HG02571 (cell line): ENCODE measurements around the gene WASF1.

ENCODE experiments used
- ATAC-seq: cut with Tn5 transposase; IDR thresholded peaks from one replicate; pipeline ENCODE4 v1.9.1; 2021; ENCODE audit warnings: mild to moderate bottlenecking, moderate library complexity; ENCODE audit not compliant: unreplicated experiment

The WASF1 gene

GRCh38 chr6:110179406-110180227 is at the start of gene WASF1:
Gene WASF1, minus strand, starts transcription at chr6:110179670. Its CDS starts 52,069 bp downstream, at chr6:110127601.
- ATAC-seq, result peak; percentile 90

- no peak for ATAC-seq
Observed at GRCh38 chr6:110226261-110226660, 46.8 kb upstream of the WASF1 start.

DNA sequence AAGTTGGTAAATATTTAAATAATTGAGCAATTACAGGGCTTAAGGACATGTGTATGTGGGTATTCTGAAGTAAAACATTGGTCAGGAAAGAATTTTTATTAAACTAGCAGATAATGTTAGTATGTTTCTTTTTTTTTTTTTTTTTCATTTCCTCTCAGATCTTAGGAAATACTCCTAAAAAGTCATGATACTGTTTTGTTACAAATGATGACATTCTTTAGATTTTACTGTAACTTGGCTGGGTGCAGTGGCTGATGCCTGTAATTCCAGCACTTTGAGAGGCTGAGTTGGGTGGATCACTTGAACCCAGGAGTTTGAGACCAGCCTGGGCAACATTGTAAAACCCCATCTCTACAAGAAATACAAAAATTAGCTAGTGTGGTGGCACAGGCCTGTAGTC is 42.3 kb upstream of the WASF1 start:
- ATAC-seq, result no peak

DNA sequence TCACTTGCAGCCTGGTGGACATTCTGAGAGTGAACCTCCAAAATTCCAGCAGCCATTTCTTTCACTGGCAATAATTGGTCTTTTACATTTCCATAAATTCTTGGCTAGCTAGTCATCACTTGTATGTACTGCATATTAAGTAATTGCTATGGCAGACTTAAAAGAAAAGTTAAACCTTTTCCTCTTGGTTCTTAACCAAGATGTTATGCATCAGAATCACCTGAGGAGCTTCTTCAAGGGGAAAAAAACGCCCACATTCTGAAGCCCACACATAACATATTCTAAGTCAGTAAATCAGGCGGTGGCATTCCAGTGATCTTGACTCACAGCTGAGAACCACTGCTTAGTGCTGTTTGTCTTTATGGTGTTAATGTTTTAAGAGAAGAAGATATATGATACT is 37.8 kb upstream of the WASF1 start:
- ATAC-seq, result no peak

DNA sequence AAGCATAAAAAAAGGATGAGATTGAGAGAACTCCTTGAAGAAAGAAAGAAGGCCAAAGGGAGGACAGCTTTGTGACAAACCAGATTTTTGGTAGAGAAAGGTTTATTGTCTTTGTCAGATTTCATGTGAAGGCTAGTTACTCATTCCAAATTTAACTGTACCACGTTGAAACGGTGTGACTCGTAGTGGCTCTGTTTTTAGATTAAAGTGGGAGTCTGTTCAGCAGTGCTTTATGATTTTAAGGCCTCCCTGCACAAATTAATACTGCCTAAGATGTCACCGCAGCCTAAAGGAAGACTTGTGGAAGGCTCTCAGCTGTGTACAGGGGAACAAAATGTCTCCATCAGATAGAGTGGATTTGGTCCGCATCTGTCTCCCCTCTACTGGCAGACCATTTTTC is 36.7 kb upstream of the WASF1 start:
- ATAC-seq, result no peak

DNA sequence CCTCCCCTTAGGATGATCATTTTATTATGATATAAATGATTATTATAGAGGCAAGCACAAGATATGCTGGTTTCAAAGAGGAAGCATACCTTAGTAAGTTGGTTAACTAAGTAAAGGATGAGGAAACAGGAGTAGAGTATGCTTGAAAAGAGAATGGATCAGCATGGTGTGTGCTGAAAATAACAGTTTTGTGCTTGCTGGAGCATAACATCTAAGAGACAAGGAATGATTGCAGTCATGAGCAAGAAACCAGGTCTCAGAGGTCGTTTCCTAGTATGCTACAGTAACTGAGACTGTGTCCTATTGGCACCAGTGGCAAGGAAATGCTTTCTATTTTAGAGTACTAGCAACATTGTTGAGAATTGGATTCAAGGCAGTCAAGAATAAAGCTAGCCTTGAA is 34.9 kb upstream of the WASF1 start:
- no peak for ATAC-seq

DNA sequence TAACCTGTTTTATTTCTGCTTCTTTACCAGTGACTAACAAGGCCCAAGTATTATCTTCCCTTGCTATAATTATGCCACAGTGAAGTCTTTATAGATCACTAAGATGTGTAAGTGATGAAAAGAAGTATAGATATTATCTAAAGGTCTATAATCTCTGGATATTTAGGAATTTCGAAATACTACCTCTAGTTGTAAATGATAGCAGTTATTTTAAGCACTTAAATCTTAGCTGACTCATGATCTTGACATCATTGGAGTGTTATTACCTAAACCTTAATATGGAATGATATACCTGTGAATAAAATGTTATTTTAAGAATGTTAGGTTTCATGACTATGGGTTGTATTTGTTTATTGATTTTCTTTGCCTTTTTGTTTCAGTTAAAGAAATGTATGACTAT is 32.3 kb upstream of the WASF1 start:
- no peak for ATAC-seq

GRCh38 chr6:110207652-110208051 is 28.2 kb upstream of the WASF1 start:
- ATAC-seq, result no peak

DNA sequence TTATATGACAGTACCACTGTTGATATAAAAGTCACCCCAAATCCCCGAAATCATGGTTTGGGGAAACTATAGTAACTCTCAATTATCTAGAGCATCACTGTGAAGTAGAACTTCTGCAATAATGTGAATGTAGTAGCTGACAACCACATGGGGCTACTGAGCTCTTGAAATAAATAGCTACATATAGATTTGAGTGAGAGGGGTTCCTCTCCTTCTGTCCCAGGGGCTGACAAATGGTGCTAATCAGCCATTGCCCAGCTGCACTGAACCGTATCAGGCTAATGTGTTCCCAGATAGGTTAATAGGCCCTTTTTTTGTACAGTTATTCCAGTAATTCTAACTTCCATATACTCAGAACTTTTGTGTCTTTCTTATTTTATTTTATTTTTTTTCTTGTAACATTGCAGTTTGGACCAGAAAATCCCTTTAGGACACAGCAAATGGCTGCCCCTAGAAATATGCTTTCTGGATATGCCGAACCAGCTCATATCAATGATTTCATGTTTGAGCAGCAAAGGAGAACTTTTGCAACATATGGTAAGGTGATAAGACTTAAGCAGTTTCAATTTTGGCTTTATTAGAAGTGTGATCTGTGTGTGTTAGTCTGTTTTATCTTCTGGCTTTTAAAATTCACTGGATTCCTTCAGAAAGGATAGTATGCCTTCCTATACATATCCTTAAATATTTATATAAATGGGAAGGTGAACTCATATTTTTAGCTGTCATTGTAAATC is 21.8 kb upstream of the WASF1 start:
- ATAC-seq, result no peak

DNA sequence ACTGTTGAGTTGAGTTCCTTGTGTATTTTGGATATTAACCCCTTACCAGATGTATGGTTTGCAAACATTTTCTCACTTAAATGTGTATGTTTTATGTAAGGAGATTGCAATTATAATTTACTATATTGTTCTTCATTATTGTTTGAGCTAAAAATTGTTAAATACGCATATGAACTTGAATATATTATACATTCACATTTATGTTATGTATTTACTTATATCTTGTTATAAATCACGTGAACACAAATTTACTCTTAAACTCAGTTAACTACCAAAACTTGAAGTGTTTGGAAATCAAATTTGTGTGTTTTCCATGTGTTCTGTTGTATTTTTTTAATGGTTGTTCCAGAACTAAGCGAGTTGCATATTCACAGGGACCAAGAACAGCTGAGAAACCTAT is 19.1 kb upstream of the WASF1 start:
- no peak for ATAC-seq

DNA sequence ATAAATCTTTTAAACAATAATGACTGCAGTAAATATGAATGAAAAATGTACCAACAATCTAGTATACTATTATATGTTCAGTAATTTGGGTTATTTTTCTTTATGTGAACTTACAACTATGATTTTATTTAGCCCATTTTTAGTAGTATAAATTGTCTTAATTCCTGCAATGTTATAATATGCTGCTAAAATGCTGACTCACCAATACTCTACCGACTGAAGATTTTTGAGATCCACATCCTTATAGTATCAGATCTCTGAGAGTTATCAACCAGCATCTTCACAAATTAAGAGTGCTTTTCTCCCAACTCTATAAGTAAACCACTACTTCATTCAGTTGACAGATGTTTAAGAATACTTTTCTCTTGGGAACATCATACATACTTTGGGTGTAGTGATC is 17.4 kb upstream of the WASF1 start:
- ATAC-seq, result no peak

DNA sequence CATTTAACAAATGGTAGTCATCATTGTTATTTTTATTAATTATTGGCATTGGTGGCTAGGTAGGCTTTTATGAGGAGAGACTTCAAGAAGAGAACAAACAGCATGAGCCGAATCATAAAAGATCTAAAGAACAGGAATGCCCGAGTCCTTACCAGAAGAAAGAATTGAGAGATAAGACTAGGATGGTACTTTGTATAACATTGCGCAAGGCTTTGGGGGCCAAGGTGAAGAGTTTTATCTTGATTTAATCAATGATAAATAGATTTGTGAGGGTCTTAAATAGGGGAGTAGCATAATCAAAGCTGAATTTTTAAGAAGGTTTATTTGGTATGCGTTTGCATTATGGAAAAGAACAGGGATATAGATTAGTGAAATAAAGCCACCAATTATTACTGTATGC is 16.2 kb upstream of the WASF1 start:
- no peak for ATAC-seq

DNA sequence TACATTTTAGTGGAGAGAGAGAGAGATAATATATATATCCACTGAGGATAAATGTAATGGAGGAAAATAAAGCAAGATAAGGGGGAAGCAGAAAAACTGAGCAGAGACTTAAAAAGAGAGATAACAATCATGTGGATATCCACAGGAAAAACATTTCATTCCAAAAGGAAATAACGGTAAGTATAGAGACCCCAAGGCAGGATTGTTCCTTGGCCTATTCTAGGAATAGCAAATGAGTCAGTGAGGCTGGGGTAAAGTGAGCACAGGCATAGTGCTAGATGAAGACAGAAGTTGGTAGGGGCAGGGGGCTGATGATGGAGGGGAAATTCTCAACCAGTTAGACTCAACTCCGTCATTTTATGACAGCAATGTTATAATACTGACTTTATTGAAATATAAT is 12.0 kb upstream of the WASF1 start:
- ATAC-seq, result no peak

DNA sequence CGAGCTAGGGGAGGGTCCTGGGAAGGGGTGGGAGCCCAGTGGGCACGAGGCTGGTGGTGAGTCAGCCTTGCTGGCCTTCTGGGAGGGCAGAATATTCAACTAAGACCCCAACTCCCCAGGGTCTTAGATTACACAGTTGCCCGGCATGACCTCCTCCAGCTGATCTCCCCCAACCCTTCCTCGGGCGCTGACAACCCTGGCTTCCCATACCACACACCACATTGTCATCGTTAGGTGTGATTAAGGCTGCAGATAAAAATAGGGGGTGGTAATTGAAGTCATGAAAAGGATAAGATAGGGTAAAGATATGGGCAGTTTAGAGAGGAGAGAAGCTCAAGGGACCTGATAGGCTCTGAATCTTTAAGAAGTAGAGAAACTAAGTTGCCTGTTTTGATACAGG is 11.3 kb upstream of the WASF1 start:
- no peak for ATAC-seq

DNA sequence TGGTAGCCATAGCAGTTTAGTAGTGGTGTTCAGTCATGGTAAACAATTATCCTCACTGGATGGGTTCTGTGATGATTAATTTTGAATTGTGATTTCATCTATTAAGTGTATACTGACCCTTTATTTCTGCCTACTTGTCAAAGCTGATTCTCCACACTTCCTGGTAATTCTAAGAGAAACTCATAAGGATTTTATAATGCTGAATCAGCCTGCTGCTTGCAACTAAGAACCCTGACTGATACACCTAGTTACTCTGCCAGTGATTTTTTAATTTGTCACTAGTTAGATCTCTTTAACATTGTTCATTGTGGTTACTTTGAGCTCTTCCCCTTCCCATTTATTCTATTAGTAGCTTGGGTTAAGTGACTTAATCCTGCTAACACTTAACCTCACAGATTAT is 9.3 kb upstream of the WASF1 start:
- no peak for ATAC-seq

- ATAC-seq, result no peak
Observed at GRCh38 chr6:110185879-110186278, 6.4 kb upstream of the WASF1 start.

DNA sequence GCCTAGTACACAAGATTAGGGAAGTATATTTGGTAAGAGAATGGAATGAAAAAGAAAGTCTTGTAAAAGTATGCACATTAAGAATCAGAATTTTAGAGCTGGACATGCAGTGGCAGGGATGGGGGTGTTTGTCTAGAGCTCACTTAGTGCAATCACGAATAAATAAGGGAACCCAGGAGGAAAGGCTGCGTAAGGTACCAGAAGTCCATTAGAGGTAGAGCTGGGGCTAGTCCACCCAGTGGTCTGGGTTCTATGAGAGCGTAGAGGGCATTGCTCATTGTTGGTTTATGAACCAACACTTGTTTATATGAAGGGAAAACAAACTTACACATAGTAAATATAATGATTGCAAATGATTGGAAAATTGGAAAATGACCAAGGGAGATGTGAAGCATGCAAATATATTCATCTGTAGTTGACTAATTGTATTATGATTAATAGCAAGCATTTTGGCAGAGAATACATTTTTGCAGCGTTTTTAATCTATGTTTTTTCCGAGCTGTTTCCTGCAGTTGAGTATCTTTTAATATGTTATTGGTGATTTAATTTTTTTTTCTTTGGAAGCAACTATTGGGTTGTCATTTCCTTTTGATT is 3.9 kb upstream of the WASF1 start:
- no peak for ATAC-seq

DNA sequence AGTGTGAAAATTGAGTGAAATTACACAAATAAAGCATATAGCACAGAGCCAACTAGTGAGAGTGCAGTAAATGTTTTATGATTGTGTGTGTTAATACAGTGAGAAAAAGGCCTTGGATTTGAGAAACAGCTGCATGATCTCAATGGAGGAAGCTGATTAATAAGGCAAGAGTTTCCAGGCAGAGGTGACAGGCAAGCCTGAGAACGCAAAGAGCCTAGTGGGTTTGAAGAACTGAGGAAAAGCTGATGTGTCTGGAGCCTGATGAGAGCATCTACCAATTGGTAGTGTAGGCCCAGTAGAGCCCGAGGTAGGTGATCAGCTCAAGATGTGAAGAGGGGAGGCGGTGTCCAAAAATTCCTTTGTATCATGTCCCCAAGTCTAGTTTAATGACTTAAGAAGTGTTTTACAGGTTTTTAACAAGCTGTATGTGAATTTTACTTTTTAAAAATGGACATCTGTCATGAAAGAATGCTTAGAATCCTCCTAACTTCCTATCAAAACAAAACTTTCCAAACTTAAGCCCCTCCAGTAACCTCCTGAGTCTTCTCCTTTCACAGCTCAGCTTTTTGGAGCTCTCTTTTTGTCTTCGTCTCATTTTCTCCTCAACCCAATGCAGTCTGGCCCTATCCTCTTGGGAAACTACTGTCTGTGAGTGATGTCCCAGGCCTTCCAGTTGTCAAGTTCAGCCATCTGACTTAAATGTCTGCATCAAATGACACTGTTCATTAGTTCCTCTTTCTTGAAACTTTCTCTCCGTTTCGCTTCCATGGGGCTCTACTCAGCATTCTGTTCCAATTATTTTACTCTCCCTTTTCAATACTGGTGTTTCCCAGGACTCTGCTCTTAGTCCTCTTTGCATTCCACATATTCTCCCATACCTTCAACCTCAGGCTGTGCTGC is 1.9 kb upstream of the WASF1 start:
- ATAC-seq, result no peak

DNA sequence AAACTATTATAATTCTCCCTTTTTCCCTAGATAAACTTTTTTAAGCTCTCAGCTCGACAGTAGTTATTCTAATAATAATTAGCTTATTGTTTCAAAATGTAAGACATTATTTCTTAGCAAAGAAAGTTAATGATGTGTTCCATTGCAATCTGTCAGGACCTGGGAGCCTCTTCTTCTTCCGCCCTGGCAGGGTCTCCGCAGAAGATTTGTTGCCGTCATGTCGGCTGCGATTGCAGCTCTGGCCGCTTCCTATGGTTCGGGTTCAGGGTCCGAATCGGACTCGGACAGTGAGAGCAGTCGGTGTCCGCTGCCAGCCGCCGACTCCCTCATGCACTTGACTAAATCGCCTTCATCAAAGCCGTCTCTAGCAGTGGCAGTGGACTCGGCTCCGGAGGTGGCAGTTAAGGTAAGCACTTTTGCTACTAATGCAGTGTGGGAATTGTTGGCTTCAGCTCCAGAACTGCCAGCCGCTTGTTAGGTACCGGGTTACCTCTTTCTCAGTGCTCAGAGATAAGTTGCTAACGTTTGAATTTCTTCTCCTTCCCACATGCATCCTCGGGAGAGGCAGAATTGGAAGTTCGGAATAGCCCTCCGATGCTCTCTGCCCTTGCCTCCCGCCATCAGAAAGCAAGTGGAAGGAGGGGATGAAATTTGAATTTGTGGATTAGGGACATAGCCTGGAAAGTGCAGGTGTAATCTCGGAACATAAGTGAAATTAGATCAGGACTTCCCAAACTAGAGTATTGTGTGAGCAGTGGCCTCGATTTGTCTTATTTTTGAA is 948 bp upstream of the WASF1 start, which contains the start of gene CDC40:
CDC40 (plus strand) TSS at position 200 of the 781 bp plus-strand sequence; CDS start at position 218, 18 bp downstream.
- peak; percentile 43 for ATAC-seq
